NCI-H2081 (cell line): ENCODE data around the gene SLC16A4.
"Not testable (repeated sequence)": the region's sequence is repeated elsewhere in the genome, so short reads cannot be mapped to it uniquely, and the experiment has no call there.

Source experiments
- DNase-seq, 2 experiments: peaks; one replicate each; lab custom pipeline; 2025; lab: John Stamatoyannopoulos, UW

The SLC16A4 gene

GRCh38 chr1:110408488-110408887, 17.7 kb upstream of the SLC16A4 start:
- DNase-seq = no peak

- DNase-seq = peak; percentile 80 to 89
These were observed 16.7 kb upstream of the SLC16A4 start, which contains the start of gene LAMTOR5 for GRCh38 chr1:110407260-110408210. Gene LAMTOR5, minus strand, starts transcription at chr1:110407694. Its CDS starts 74 bp downstream, at chr1:110407620.

- DNase-seq = not testable (repeated sequence)
These were observed 15.6 kb upstream of the SLC16A4 start for GRCh38 chr1:110406407-110406806.

GRCh38 chr1:110404401-110404800, 13.6 kb upstream of the SLC16A4 start:
- DNase-seq = no peak

GRCh38 chr1:110403805-110404204, 13.0 kb upstream of the SLC16A4 start:
- no peak for DNase-seq

GRCh38 chr1:110396259-110396958, 5.6 kb upstream of the SLC16A4 start:
- DNase-seq = not testable (repeated sequence)

GRCh38 chr1:110394493-110394820, 3.6 kb upstream of the SLC16A4 start:
- DNase-seq = no peak

GRCh38 chr1:110393691-110394492, 3.1 kb upstream of the SLC16A4 start:
- no peak for DNase-seq

GRCh38 chr1:110393286-110393685, 2.5 kb upstream of the SLC16A4 start:
- no peak for DNase-seq

- DNase-seq = no peak
These were observed 730 bp downstream of the SLC16A4 start for GRCh38 chr1:110390096-110390495.

- no peak for DNase-seq
These were observed 3.6 kb downstream of the SLC16A4 start for GRCh38 chr1:110387048-110387754.

- DNase-seq = no peak
These were observed 5.5 kb downstream of the SLC16A4 start for GRCh38 chr1:110385369-110385768.

- no peak for DNase-seq
These were observed 6.1 kb downstream of the SLC16A4 start for GRCh38 chr1:110384581-110385321.

GRCh38 chr1:110383251-110383990, 7.4 kb downstream of the SLC16A4 start:
- DNase-seq = no peak

- no peak for DNase-seq
These were observed 10.0 kb downstream of the SLC16A4 start for GRCh38 chr1:110380672-110381283.

- no peak for DNase-seq
These were observed 15.3 kb downstream of the SLC16A4 start for GRCh38 chr1:110375490-110375889.

- no peak for DNase-seq
These were observed 20.0 kb downstream of the SLC16A4 start for GRCh38 chr1:110370827-110371226.

- DNase-seq = no peak
These were observed 26.6 kb downstream of the SLC16A4 start for GRCh38 chr1:110364221-110364620.

GRCh38 chr1:110361856-110362255, 29.0 kb downstream of the SLC16A4 start:
- DNase-seq = no peak

GRCh38 chr1:110360431-110360830, 30.4 kb downstream of the SLC16A4 start:
- DNase-seq = no peak
